Suprapubic skin (tissue), 4 donors: Measurements from ENCODE around the gene ARHGEF3.

Source experiments
- EP300 ChIP-seq: sonication (generic); formaldehyde crosslinking; IDR thresholded peaks from one replicate; pipeline ENCODE4 v1.6.1; 2017; ENCODE audit warnings: antibody characterized with exemption
- POLR2A ChIP-seq, 2 donors: fragments of 450-650 bp; IDR thresholded peaks; one replicate each; pipeline ENCODE4 v1.6.1; 2017; ENCODE audit warnings: antibody characterized with exemption in 2 of 2, mild to moderate bottlenecking in 2 of 2, moderate library complexity in 2 of 2
- POLR2AphosphoS5 ChIP-seq, 3 donors: sonication (generic); formaldehyde crosslinking; IDR thresholded peaks; one replicate each; pipeline ENCODE4 v1.6.1; 2017; ENCODE audit warnings: antibody characterized with exemption in 3 of 3
- TF ChIP-seq, protein P1 (sequence below), 2 donors: fragments of 200-600 bp in 1 of 2; fragments of 450-650 bp in 1 of 2; sonication (generic) in 1 of 2; IDR thresholded peaks; one replicate each; pipeline ENCODE4 v1.5.1; 2016 to 2019; ENCODE audit warnings: antibody characterized with exemption in 2 of 2, mild to moderate bottlenecking in 1 of 2, moderate library complexity in 1 of 2

DNA sequence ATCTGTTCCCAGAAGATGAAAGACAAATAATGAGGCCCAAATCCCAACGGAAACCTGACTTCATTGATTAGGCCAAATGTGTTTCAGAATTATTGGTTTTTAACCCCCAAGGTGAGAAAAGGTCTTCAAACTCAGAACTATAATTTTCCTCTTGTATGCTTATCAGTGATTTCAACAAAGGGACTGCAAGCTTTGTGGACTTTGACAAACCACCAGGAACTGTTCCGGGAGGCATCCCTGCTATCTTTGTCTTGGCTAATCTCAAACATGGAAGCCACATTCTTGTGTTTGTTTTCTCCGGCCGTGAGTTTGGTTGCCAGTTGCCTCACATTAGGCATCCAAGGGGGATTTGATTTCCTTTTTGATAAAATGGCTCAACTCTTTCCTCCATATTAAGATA is 19.5 kb downstream of the ARHGEF3 start:
- TF ChIP-seq, protein P1, sequence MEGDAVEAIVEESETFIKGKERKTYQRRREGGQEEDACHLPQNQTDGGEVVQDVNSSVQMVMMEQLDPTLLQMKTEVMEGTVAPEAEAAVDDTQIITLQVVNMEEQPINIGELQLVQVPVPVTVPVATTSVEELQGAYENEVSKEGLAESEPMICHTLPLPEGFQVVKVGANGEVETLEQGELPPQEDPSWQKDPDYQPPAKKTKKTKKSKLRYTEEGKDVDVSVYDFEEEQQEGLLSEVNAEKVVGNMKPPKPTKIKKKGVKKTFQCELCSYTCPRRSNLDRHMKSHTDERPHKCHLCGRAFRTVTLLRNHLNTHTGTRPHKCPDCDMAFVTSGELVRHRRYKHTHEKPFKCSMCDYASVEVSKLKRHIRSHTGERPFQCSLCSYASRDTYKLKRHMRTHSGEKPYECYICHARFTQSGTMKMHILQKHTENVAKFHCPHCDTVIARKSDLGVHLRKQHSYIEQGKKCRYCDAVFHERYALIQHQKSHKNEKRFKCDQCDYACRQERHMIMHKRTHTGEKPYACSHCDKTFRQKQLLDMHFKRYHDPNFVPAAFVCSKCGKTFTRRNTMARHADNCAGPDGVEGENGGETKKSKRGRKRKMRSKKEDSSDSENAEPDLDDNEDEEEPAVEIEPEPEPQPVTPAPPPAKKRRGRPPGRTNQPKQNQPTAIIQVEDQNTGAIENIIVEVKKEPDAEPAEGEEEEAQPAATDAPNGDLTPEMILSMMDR (IDR thresholded peaks at IDR 0.05): no peak
- TF ChIP-seq EP300 (no peak), POLR2AphosphoS5 (IDR thresholded peaks at IDR 0.05) (no peak), POLR2A (IDR thresholded peaks at IDR 0.05) (no peak)
